ENCODE measurements around the gene CRABP1. TPM values are rescaled to one million over a fixed set of nuclear protein-coding genes. Genes with fewer than 3 reads are reported as not detected.

The CRABP1 gene
- total and polyA plus RNA-seq, 4 donors = not detected

DNA sequence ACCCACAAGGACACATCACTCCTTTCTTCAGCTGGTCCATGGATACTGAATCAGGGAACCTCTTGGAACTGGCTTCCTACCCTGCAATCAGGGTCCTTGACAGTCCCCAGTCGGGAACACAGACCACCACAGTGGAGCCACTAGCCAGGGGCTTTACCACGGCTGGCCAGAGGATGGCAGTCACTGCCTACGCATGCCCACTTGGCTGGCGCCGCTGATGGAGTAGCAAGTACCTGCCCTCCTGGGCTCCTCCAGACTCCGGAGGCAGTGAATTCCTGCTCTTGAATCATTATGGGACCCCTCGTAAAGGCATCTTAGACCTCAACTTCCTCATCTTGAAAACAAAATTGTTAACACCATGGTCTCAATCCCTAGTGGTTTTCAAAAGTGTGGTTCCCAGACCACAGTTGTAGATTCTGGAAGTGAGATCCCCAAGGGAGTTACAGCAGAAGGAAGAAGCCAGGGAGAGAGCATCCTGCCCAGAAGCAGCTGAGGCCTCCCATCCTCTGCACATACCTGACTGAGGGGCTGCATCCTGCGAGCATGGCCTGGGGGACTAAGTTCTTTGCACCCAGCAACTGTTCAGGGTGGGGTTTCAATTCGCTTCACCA is 31.6 kb upstream of the CRABP1 start:
- no peak overlapping the region for H3K27ac ChIP-seq (ENCODE audit: low read depth in 1 of 2, low read length in 2 of 2)
- WGBS = 21% methylated on average over 9 of the region's 9 CpGs

DNA sequence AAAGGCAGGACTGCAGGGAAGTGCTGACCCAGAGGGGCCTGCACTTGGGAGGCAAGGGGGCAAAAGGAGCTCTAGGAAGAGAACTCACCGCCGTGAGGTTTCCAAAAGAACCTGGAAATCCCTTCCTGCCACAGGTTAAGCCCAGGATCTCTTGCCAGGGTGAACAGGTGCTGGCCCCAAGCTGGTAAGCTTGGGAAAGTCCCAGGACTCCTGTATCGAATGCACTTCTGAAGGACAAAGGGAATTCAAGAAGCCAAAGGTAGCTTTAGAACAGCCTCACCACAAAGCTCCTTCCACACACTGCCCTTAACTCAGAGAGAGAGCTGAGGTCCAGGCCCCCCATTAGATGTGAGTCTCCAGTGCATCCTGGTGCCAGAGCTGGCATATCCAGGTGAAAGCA is 28.9 kb upstream of the CRABP1 start:
- DNase-seq (ENCODE audit: low spot score) = no peak
- Histone ChIP-seq H3K4me1 (ENCODE audit: control insufficient read depth in 4 of 4, insufficient read depth in 4 of 4, low read length in 3 of 4) (peaks cover 0 to 4% (median 1%) of the 10 kb centered on the region in 4 donors), H3K9me3 (ENCODE audit: control insufficient read depth in 4 of 4, low read length in 3 of 4) (no peaks in the 10 kb centered on the region), H3K4me3 (ENCODE audit: low read depth in 1 of 3, low read length in 3 of 3) (no peak overlapping the region), H3K27ac (ENCODE audit: low read depth in 1 of 2, low read length in 2 of 2) (no peak overlapping the region), H3K27me3 (ENCODE audit: control insufficient read depth in 4 of 4, insufficient read depth in 4 of 4, low read length in 3 of 4) (no peaks in the 10 kb centered on the region), H3K36me3 (ENCODE audit: control insufficient read depth in 4 of 4, insufficient read depth in 3 of 4, low read depth in 1 of 4, low read length in 3 of 4) (no peaks in the 10 kb centered on the region), H3K9ac (ENCODE audit: low read depth in 1 of 2, low read length in 2 of 2) (no peak overlapping the region)
- TF ChIP-seq, protein P1, sequence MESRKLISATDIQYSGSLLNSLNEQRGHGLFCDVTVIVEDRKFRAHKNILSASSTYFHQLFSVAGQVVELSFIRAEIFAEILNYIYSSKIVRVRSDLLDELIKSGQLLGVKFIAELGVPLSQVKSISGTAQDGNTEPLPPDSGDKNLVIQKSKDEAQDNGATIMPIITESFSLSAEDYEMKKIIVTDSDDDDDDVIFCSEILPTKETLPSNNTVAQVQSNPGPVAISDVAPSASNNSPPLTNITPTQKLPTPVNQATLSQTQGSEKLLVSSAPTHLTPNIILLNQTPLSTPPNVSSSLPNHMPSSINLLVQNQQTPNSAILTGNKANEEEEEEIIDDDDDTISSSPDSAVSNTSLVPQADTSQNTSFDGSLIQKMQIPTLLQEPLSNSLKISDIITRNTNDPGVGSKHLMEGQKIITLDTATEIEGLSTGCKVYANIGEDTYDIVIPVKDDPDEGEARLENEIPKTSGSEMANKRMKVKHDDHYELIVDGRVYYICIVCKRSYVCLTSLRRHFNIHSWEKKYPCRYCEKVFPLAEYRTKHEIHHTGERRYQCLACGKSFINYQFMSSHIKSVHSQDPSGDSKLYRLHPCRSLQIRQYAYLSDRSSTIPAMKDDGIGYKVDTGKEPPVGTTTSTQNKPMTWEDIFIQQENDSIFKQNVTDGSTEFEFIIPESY (IDR thresholded peaks at IDR 0.05) = no peak
- no peak for TF ChIP-seq FOXA2 (IDR thresholded peaks at IDR 0.05)
- TF ChIP-seq HNF4A (conservative IDR thresholded peaks at IDR 0.05) = no peak
- TF ChIP-seq, protein P2, sequence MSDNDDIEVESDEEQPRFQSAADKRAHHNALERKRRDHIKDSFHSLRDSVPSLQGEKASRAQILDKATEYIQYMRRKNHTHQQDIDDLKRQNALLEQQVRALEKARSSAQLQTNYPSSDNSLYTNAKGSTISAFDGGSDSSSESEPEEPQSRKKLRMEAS (IDR thresholded peaks at IDR 0.05) = no peak
- no peak for TF ChIP-seq YY1 (IDR thresholded peaks at IDR 0.05)
- TF ChIP-seq RXRA (IDR thresholded peaks at IDR 0.05) = no peak
- no peak for TF ChIP-seq EGR1 (IDR thresholded peaks at IDR 0.05; ENCODE audit: low read depth in 2 of 2)
- no peak for TF ChIP-seq JUND (IDR thresholded peaks at IDR 0.05)
- TF ChIP-seq HNF4G (IDR thresholded peaks at IDR 0.05) = no peak
- 69% methylated on average over 3 of the region's 3 CpGs for WGBS

More for the DNA sequence above, 31.6 kb upstream of the CRABP1 start:
- TF ChIP-seq HNF4G (IDR thresholded peaks at IDR 0.05) = no peak
- TF ChIP-seq NR2F2 (IDR thresholded peaks at IDR 0.05) = no peak
- TF ChIP-seq RAD21 (IDR thresholded peaks at IDR 0.05) = peak; percentile 95 to 96
- TF ChIP-seq SP1 (IDR thresholded peaks at IDR 0.05) = no peak
- TF ChIP-seq, protein P3, sequence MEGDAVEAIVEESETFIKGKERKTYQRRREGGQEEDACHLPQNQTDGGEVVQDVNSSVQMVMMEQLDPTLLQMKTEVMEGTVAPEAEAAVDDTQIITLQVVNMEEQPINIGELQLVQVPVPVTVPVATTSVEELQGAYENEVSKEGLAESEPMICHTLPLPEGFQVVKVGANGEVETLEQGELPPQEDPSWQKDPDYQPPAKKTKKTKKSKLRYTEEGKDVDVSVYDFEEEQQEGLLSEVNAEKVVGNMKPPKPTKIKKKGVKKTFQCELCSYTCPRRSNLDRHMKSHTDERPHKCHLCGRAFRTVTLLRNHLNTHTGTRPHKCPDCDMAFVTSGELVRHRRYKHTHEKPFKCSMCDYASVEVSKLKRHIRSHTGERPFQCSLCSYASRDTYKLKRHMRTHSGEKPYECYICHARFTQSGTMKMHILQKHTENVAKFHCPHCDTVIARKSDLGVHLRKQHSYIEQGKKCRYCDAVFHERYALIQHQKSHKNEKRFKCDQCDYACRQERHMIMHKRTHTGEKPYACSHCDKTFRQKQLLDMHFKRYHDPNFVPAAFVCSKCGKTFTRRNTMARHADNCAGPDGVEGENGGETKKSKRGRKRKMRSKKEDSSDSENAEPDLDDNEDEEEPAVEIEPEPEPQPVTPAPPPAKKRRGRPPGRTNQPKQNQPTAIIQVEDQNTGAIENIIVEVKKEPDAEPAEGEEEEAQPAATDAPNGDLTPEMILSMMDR (IDR thresholded peaks at IDR 0.05; ENCODE audit: low read depth, low read length, missing input control) = peak; percentile 77
- H3K36me3 ChIP-seq (ENCODE audit: control insufficient read depth in 4 of 4, insufficient read depth in 3 of 4, low read depth in 1 of 4, low read length in 3 of 4) = no peaks in the 10 kb centered on the region
- DNase-seq (ENCODE audit: low spot score) = peak; percentile 74
- H3K9me3 ChIP-seq (ENCODE audit: control insufficient read depth in 4 of 4, low read length in 3 of 4) = no peaks in the 10 kb centered on the region
- peaks cover 0 to 4% (median 1%) of the 10 kb centered on the region in 4 donors for H3K4me1 ChIP-seq (ENCODE audit: control insufficient read depth in 4 of 4, insufficient read depth in 4 of 4, low read length in 3 of 4)
- H3K4me3 ChIP-seq (ENCODE audit: low read depth in 1 of 3, low read length in 3 of 3) = no peak overlapping the region
- no peak overlapping the region for H3K9ac ChIP-seq (ENCODE audit: low read depth in 1 of 2, low read length in 2 of 2)
- H3K27me3 ChIP-seq (ENCODE audit: control insufficient read depth in 4 of 4, insufficient read depth in 4 of 4, low read length in 3 of 4) = peaks cover 0 to 4% (median 0%) of the 10 kb centered on the region in 4 donors

DNA sequence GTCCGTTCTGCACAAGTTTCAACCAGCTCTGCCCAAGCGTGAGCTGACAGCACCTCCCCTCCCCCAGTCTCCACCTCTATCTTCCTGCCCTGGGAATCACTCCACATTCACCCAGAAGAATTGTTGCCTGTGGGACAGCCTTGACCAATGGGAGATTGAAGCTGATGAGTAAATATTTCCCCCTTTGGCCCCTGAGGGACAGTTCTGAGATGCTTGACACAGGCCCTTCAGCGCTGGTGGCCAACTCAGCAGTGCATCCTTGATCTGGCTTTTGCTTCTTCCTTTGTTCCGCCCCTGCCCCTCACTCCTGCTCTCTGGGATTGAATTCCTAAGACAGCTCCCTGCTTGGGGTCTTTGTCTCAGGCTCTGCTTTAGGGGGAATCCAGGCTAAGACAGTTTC is 27.6 kb upstream of the CRABP1 start:
- no peaks in the 10 kb centered on the region for H3K36me3 ChIP-seq (ENCODE audit: control insufficient read depth in 4 of 4, insufficient read depth in 3 of 4, low read depth in 1 of 4, low read length in 3 of 4)
- 90% methylated on average over 4 of the region's 4 CpGs for WGBS
- no peaks in the 10 kb centered on the region for H3K27me3 ChIP-seq (ENCODE audit: control insufficient read depth in 4 of 4, insufficient read depth in 4 of 4, low read length in 3 of 4)
- no peak overlapping the region for H3K9ac ChIP-seq (ENCODE audit: low read depth in 1 of 2, low read length in 2 of 2)
- TF ChIP-seq JUND (IDR thresholded peaks at IDR 0.05) (no peak), RXRA (IDR thresholded peaks at IDR 0.05) (no peak), EGR1 (IDR thresholded peaks at IDR 0.05; ENCODE audit: low read depth in 2 of 2) (no peak), RAD21 (IDR thresholded peaks at IDR 0.05) (no peak), HNF4G (IDR thresholded peaks at IDR 0.05) (no peak)
- TF ChIP-seq, protein P4, sequence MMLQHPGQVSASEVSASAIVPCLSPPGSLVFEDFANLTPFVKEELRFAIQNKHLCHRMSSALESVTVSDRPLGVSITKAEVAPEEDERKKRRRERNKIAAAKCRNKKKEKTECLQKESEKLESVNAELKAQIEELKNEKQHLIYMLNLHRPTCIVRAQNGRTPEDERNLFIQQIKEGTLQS (IDR thresholded peaks at IDR 0.05) = no peak
- TF ChIP-seq, protein P3 (IDR thresholded peaks at IDR 0.05; ENCODE audit: low read depth, low read length, missing input control) = no peak
- H3K27ac ChIP-seq (ENCODE audit: low read depth in 1 of 2, low read length in 2 of 2) = no peak overlapping the region
- no peak for DNase-seq (ENCODE audit: low spot score)
- H3K9me3 ChIP-seq (ENCODE audit: control insufficient read depth in 4 of 4, low read length in 3 of 4) = no peaks in the 10 kb centered on the region
- H3K4me1 ChIP-seq (ENCODE audit: control insufficient read depth in 4 of 4, insufficient read depth in 4 of 4, low read length in 3 of 4) = peaks cover 0 to 4% (median 1%) of the 10 kb centered on the region in 4 donors
- no peak overlapping the region for H3K4me3 ChIP-seq (ENCODE audit: low read depth in 1 of 3, low read length in 3 of 3)
